GM19372 (cell line): Measurements from ENCODE around the gene RNF167.

Experiments used
- ATAC-seq: cut with Tn5 transposase; IDR thresholded peaks from one replicate; pipeline ENCODE4 v1.9.1; 2021; ENCODE audit warnings: mild to moderate bottlenecking, low read depth, moderate library complexity; ENCODE audit not compliant: unreplicated experiment

RNF167 gene

GRCh38 chr17:4950075-4950745 is 10.1 kb downstream of the RNF167 start:
- ATAC-seq: no peak

- no peak for ATAC-seq
These were observed 10.7 kb downstream of the RNF167 start, which contains the start of gene ENO3 for GRCh38 chr17:4950746-4951204. ENO3 (plus strand) TSS chr17:4951119; CDS start chr17:4951830, 711 bp downstream.

DNA sequence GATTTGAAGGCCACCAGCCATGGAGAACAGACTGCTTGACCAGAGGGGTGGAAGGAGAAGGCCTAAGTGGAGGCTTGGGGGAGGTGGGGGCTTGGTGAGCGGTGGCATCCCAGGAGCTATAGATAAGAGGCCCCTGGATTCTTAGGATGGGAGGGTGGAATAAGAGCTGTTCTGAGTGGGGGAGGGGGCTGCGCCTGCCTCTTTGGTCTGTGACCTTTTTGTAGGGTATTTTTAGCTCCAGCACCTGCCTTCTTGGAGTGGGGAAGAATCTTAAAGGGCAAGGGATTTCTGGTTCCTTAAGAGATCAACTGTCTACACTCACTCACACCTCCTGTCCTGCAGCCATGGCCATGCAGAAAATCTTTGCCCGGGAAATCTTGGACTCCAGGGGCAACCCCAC is 11.4 kb downstream of the RNF167 start:
- no peak for ATAC-seq

GRCh38 chr17:4953451-4953961 is 13.4 kb downstream of the RNF167 start:
- ATAC-seq: no peak

DNA sequence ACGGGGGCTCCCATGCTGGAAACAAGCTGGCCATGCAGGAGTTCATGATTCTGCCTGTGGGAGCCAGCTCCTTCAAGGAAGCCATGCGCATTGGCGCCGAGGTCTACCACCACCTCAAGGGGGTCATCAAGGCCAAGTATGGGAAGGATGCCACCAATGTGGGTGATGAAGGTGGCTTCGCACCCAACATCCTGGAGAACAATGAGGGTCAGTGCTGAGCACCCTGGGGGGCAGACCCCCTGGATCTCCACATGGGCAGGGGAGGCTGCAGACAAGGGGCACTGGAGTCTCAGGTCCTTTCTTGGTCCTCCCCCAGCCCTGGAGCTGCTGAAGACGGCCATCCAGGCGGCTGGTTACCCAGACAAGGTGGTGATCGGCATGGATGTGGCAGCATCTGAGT is 15.0 kb downstream of the RNF167 start:
- ATAC-seq: no peak

DNA sequence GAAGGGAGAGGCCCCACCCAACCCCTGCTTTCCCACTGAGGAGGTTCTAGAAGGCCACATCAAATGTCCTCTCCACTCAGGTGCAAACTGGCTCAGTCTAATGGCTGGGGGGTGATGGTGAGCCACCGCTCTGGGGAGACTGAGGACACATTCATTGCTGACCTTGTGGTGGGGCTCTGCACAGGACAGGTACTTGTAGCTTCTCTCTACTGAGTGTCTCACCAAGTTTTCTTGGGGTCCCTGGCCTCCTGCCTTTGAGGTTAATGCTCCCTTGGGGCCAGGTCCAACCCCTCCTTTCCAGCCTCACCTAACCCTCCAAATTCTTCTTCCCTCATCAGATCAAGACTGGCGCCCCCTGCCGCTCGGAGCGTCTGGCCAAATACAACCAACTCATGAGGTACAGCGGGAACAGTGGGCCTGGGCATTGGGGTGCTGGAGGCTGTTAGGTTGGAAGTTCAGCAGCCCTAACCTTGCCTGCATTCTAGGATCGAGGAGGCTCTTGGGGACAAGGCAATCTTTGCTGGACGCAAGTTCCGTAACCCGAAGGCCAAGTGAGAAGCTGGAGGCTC is 16.5 kb downstream of the RNF167 start:
- no peak for ATAC-seq

- ATAC-seq: no peak
These were observed 18.0 kb downstream of the RNF167 start for GRCh38 chr17:4958102-4958501.

- ATAC-seq: no peak
These were observed 19.3 kb downstream of the RNF167 start for GRCh38 chr17:4959261-4959965.

GRCh38 chr17:4960279-4960922 is 20.3 kb downstream of the RNF167 start:
- ATAC-seq: no peak

- no peak for ATAC-seq
These were observed 25.4 kb downstream of the RNF167 start for GRCh38 chr17:4965311-4965986.

DNA sequence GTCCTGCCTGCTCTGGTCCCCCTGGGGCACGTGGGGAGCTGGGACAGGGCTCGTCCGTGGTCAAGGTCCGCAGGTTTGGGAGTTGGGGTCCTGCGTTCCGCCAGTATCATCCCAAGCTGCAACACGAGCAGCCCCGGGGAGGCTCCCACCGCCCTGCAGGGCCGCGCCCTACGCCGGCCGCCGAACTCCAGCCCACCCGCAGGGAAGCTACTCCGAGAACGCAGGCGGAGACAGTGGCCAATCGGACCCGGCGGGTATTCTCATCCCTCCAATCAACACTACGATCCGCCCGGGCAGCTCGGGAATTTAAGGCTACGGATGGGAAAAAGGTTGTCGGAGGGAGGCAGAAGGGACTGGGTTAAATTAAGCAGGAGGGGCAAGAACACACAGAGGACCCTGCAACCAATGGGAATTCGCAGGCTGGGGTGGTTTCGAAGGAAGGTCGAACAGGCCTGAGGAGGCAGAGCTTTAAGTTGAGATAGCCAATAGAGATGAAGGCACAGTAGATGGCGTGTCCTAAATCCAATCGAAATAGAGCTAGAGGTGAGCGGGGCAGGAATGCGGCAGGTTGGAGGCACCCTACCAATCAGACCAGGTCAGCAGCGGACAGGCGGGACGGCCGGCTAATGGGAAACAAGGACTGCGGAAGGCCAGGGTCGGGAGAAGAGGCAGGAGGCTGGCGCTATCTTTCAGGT is 26.9 kb downstream of the RNF167 start:
- peak; percentile 75 for ATAC-seq

GRCh38 chr17:4967539-4968485 is 27.7 kb downstream of the RNF167 start, which contains the start of gene SPAG7:
SPAG7 (minus strand) TSS chr17:4967817; CDS start chr17:4967804, 13 bp downstream.
- ATAC-seq: peak; percentile 61

- no peak for ATAC-seq
These were observed 28.5 kb downstream of the RNF167 start for GRCh38 chr17:4968486-4969046.

DNA sequence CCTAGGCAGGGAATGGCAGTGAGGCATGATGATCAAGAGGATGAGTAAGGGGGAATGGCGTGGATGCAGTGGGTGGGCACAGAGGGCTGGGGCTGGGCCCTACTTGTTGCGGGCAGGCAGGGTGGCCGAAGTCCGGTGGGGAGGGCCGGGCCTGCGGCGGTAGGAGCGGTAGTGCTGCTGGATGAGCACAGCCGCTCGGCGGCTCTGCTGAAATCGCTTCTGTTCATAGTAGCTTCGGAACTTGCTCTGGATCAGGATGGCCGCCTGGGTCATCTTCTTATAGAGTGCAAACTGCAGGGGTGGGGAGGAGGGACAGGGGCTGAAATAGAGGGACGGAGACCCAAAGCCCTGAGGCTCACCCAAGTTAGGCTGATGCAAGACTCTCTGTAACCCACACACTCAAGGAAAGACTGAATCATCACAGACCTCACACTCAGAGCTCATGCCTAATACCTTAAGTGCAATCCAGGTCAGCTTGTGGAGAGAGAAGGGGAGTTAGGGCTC is 29.0 kb downstream of the RNF167 start:
- ATAC-seq: no peak

DNA sequence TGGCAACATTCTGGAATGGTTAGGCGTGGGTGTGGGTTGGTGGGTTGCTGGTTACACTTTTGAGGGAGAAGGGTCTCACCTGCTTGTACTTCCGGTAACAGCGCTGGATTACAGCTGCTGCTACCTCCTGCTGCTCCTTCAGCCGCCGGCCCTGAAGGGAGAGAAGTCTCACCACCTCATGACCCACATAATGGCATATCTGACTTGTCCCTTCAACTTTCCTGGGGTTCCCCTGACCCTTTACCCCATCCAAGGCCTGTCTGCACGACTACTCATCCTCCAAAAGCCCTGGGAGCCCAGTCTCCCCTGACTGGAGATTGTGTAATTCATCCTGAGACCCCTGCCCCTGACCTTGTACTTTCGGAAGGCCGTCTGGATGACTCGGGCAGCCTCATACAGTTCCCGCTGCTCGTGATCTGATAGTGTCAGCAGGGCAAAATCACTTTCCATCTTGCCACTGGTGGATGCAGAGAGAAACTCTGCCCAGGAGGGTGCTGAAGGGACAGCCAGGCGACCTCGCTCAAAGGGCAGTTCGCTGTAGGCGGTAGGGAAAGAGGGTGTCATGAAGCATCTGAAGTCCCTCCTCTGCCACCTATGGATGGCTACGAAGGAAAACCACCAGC is 29.6 kb downstream of the RNF167 start:
- ATAC-seq: no peak

GRCh38 chr17:4970273-4970672 is 30.2 kb downstream of the RNF167 start:
- no peak for ATAC-seq

DNA sequence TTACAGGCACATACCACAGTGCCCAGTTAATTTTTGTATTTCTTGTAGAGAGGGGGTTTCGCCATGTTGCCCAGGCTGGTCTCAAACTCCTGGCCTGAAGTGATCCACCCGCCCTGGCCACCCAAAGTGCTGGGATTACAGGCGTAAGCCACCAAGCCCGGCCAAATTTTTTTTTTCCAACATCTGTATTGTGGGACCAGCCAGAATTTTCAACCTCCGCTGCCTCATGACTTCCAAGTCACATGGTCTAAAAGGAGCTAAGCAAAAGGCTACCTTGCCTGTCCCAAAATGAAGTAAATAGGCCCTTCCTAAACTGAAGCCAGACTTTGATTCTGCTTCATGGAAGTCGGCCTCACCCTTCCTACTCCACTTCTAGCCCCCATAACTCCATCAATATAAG is 31.8 kb downstream of the RNF167 start:
- ATAC-seq: no peak

GRCh38 chr17:4972322-4972721 is 32.3 kb downstream of the RNF167 start:
- no peak for ATAC-seq
